GM12878 (cell line): ENCODE measurements around the gene NPR2. TPM values are rescaled to one million over a fixed set of nuclear protein-coding genes. Genes with fewer than 3 reads are reported as not detected.

Experiments used
- BACH1 ChIP-seq: fragments of 450-650 bp; IDR thresholded peaks from 2 replicates; pipeline ENCODE4 v1.6.1; 2017; ENCODE audit warnings: mild to moderate bottlenecking, borderline replicate concordance
- BCL11A ChIP-seq: IDR thresholded peaks from 2 replicates; pipeline ENCODE4 v1.6.1; 2011; ENCODE audit warnings: low read depth, low read length
- CEBPB ChIP-seq, 2 experiments: fragments of 150-350 bp in 1 of 2; IDR thresholded peaks; 2 replicates each; pipeline ENCODE4 v1.6.1; 2012 to 2014; ENCODE audit warnings: low read depth in 2 of 2, low read length in 2 of 2, borderline replicate concordance in 1 of 2, inconsistent platforms in 1 of 2
- EGR1 ChIP-seq, 2 experiments: IDR thresholded peaks; 1 replicate in 1 of 2; 2 replicates in 1 of 2; pipeline ENCODE4 v1.6.1; 2011 to 2012; ENCODE audit warnings: low read depth in 2 of 2, low read length in 2 of 2, borderline replicate concordance in 1 of 2, mild to moderate bottlenecking in 1 of 2, moderate library complexity in 1 of 2
- ETV6 ChIP-seq, 2 experiments: fragments of 450-650 bp in 1 of 2; IDR thresholded peaks in 1 of 2; conservative IDR thresholded peaks in 1 of 2; 2 replicates each; pipeline ENCODE4 v1.6.1; 2014; ENCODE audit warnings: antibody characterized with exemption in 1 of 2, borderline replicate concordance in 1 of 2, low read depth in 1 of 2, mild to moderate bottlenecking in 1 of 2, moderate library complexity in 1 of 2
- FOXM1 ChIP-seq: IDR thresholded peaks from 2 replicates; pipeline ENCODE4 v1.6.1; 2012; ENCODE audit warnings: low read depth, mild to moderate bottlenecking, inconsistent platforms, low read length, moderate library complexity
- IKZF1 ChIP-seq: fragments of 450-650 bp; conservative IDR thresholded peaks from 2 replicates; pipeline ENCODE4 v1.6.1; 2017; ENCODE audit warnings: antibody characterized with exemption, mild to moderate bottlenecking
- JUNB ChIP-seq: IDR thresholded peaks from 2 replicates; pipeline ENCODE4 v1.6.1; 2016; ENCODE audit warnings: antibody characterized with exemption, mild to moderate bottlenecking
- JUND ChIP-seq: IDR thresholded peaks from 2 replicates; pipeline ENCODE4 v1.6.1; 2012; ENCODE audit warnings: low read depth, mild to moderate bottlenecking, low read length, improper control_type of control experiment, moderate library complexity
- KAT2A ChIP-seq: conservative IDR thresholded peaks from 2 replicates; pipeline ENCODE4 v1.6.1; 2011; ENCODE audit warnings: low read depth, low read length; ENCODE audit not compliant: control insufficient read depth
- NBN ChIP-seq: fragments of 450-650 bp; IDR thresholded peaks from 2 replicates; pipeline ENCODE4 v1.6.1; 2016
- PAX5 ChIP-seq: IDR thresholded peaks from 2 replicates; pipeline ENCODE4 v1.6.1; 2011; ENCODE audit warnings: low read depth, low read length, borderline replicate concordance
- POLR2AphosphoS2 ChIP-seq: IDR thresholded peaks from 2 replicates; pipeline ENCODE4 v1.6.1; 2011; ENCODE audit warnings: low read depth, mild to moderate bottlenecking, low read length, improper control_type of control experiment, moderate library complexity
- RAD21 ChIP-seq: IDR thresholded peaks from 2 replicates; pipeline ENCODE4 v1.6.1; 2011; ENCODE audit warnings: mild to moderate bottlenecking, low read depth, low read length, moderate library complexity; ENCODE audit not compliant: insufficient read depth
- RBBP5 ChIP-seq: fragments of 200-600 bp; sonication (generic); conservative IDR thresholded peaks from 2 replicates; pipeline ENCODE4 v1.6.1; 2016
- RFX5 ChIP-seq: IDR thresholded peaks from 2 replicates; pipeline ENCODE4 v1.6.1; 2011; ENCODE audit warnings: low read depth, low read length, improper control_type of control experiment
- SUPT20H ChIP-seq: IDR thresholded peaks from 2 replicates; pipeline ENCODE4 v1.6.1; 2011; ENCODE audit warnings: low read depth, mild to moderate bottlenecking, low read length, moderate library complexity, borderline replicate concordance; ENCODE audit not compliant: control insufficient read depth
- TARDBP ChIP-seq: IDR thresholded peaks from 2 replicates; pipeline ENCODE4 v1.6.1; 2016; ENCODE audit warnings: borderline replicate concordance
- TBL1XR1 ChIP-seq: IDR thresholded peaks from 2 replicates; pipeline ENCODE4 v1.6.1; 2012; ENCODE audit warnings: low read depth, low read length, improper control_type of control experiment
- TCF7 ChIP-seq: IDR thresholded peaks from 2 replicates; pipeline ENCODE4 v1.6.1; 2014; ENCODE audit warnings: antibody characterized with exemption, borderline replicate concordance
- USF2 ChIP-seq: IDR thresholded peaks from 2 replicates; pipeline ENCODE4 v1.6.1; 2011; ENCODE audit warnings: low read depth, low read length, improper control_type of control experiment, borderline replicate concordance
- YY1 ChIP-seq: IDR thresholded peaks from 2 replicates; pipeline ENCODE4 v1.6.1; 2011; ENCODE audit warnings: low read depth, mild to moderate bottlenecking, low read length
- ZBTB4 ChIP-seq: fragments of 450-650 bp; formaldehyde crosslinking; IDR thresholded peaks from 2 replicates; pipeline ENCODE4 v1.4.0; 2022; ENCODE audit warnings: mild to moderate bottlenecking, moderate library complexity
- ZNF622 ChIP-seq: fragments of 450-650 bp; IDR thresholded peaks from 2 replicates; pipeline ENCODE4 v1.6.1; 2017; ENCODE audit warnings: mild to moderate bottlenecking, inconsistent platforms
- ZZZ3 ChIP-seq: IDR thresholded peaks from 2 replicates; pipeline ENCODE4 v1.6.1; 2011; ENCODE audit warnings: low read depth; ENCODE audit not compliant: control insufficient read depth, insufficient read length
- polyA plus RNA-seq, 11 experiments: library from polyadenylated mRNA; depleted of rRNA in 4 of 11; unstranded in 6 of 11; stranded (reverse) in 5 of 11; fragments of >200 nt; fragmentation: Nextera tagmentation in 4 of 11; fragmentation: Illumina TruSeq in 1 of 11; extraction: Ambion mirVana in 4 of 11; extraction: Trizol in 1 of 11; gene quantifications; 1 replicate in 1 of 11; 2 replicates in 10 of 11; pipeline versions ENCODE4 v1.2.1 to v1.2.3, GENCODE V29; 2011 to 2016; ENCODE audit warnings: inconsistent platforms in 2 of 11, missing spikeins in 2 of 11, low read depth in 1 of 11
- total RNA-seq, 4 experiments: library from RNA; depleted of rRNA in 3 of 4; stranded (reverse); fragments of >200 nt in 3 of 4; fragmentation: Illumina TruSeq in 1 of 4; extraction: Trizol in 1 of 4; gene quantifications; 2 replicates each; pipeline versions ENCODE4 v1.2.1 to v1.2.3, GENCODE V29; 2013 to 2021
- TF ChIP-seq, protein P1 (sequence below): fragments of 450-650 bp; IDR thresholded peaks from 2 replicates; pipeline ENCODE4 v1.6.1; 2017; ENCODE audit warnings: borderline replicate concordance

Gene NPR2
- total and polyA plus RNA-seq, 10 of the 15 experiments (the other 5 are each of a cell fraction or from before 2014, with no cell fraction given), result 2.0 to 20.9 (median 6.8) TPM

GRCh38 chr9:35756275-35757225 is 34.8 kb upstream of the NPR2 start (continued):
- TF ChIP-seq ZBTB4 (CRISPR knock-in tag) (no peak), JUNB (no peak), ZZZ3 (no peak), ZNF622 (no peak), PAX5 (no peak), RBBP5 (no peak), JUND (no peak), KAT2A (no peak), BACH1 (no peak; the same call in 1 of the 2 replicates), USF2 (no peak), EGR1 (IDR thresholded peaks at IDR 0.05; ENCODE audit: borderline replicate concordance in 1 of 2, low read depth in 2 of 2, low read length in 2 of 2) (peak in 1 of 2 experiments; percentile 40; a peak in 1 of 3 replicates), FOXM1 (peak; percentile 14; the same call in 1 of the 2 replicates), YY1 (peak; percentile 21; the same call in 1 of the 2 replicates), NBN (peak; percentile 81), TARDBP (no peak), ETV6 (conservative IDR thresholded peaks at IDR 0.05 in 1 of 2, IDR thresholded peaks at IDR 0.05 in 1 of 2; ENCODE audit: borderline replicate concordance in 1 of 2, low read depth in 1 of 2) (no peak), IKZF1 (peak; percentile 84; the same call in 1 of the 2 replicates), TCF7 (no peak), SUPT20H (no peak), POLR2AphosphoS2 (no peak; the same call in 1 of the 2 replicates), BCL11A (no peak), RFX5 (0 out of 2 replicates have a peak, but pooled peaks have one; percentile 35), CEBPB (IDR thresholded peaks at IDR 0.05; ENCODE audit: borderline replicate concordance in 1 of 2, low read depth in 2 of 2, low read length in 2 of 2) (no peak), RAD21 (peak; percentile 59), TBL1XR1 (no peak)
- TF ChIP-seq, protein P1, sequence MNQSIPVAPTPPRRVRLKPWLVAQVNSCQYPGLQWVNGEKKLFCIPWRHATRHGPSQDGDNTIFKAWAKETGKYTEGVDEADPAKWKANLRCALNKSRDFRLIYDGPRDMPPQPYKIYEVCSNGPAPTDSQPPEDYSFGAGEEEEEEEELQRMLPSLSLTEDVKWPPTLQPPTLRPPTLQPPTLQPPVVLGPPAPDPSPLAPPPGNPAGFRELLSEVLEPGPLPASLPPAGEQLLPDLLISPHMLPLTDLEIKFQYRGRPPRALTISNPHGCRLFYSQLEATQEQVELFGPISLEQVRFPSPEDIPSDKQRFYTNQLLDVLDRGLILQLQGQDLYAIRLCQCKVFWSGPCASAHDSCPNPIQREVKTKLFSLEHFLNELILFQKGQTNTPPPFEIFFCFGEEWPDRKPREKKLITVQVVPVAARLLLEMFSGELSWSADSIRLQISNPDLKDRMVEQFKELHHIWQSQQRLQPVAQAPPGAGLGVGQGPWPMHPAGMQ, result no peak
